Endothelial cell of umbilical vein (primary cell): Measurements from ENCODE around the gene SRP19.

Experiments used
- CTCF ChIP-seq, 2 donors: IDR thresholded peaks; 1 replicate in 1 of 2; 2 replicates in 1 of 2; pipeline ENCODE4 v1.5.1; 2011; ENCODE audit warnings: low read length in 2 of 2, mild to moderate bottlenecking in 2 of 2, moderate library complexity in 2 of 2, control low read depth in 1 of 2, inconsistent platforms in 1 of 2, low read depth in 1 of 2; ENCODE audit not compliant: insufficient read depth in 1 of 2; ENCODE audit errors: extremely low read depth in 1 of 2
- FOS ChIP-seq: IDR thresholded peaks from 2 replicates; pipeline ENCODE4 v1.6.1; 2011; ENCODE audit warnings: mild to moderate bottlenecking, low read length, moderate library complexity, borderline replicate concordance; ENCODE audit not compliant: insufficient read depth
- JUN ChIP-seq: IDR thresholded peaks from 2 replicates; pipeline ENCODE4 v1.6.1; 2011; ENCODE audit warnings: borderline replicate concordance, low read depth; ENCODE audit not compliant: insufficient read length, insufficient read depth
- POLR2A ChIP-seq: IDR thresholded peaks from 2 replicates; pipeline ENCODE4 v1.6.1; 2012; ENCODE audit warnings: low read depth, mild to moderate bottlenecking, control low read depth, low read length
- POLR2AphosphoS5 ChIP-seq: IDR thresholded peaks from 2 replicates; pipeline ENCODE4 v1.6.1; 2012; ENCODE audit warnings: low read depth, mild to moderate bottlenecking, control low read depth, low read length, moderate library complexity; ENCODE audit not compliant: insufficient read depth
- TF ChIP-seq, protein P1 (sequence below): IDR thresholded peaks from 2 replicates; pipeline ENCODE4 v1.6.1; 2011; ENCODE audit not compliant: insufficient read depth, insufficient read length

DNA sequence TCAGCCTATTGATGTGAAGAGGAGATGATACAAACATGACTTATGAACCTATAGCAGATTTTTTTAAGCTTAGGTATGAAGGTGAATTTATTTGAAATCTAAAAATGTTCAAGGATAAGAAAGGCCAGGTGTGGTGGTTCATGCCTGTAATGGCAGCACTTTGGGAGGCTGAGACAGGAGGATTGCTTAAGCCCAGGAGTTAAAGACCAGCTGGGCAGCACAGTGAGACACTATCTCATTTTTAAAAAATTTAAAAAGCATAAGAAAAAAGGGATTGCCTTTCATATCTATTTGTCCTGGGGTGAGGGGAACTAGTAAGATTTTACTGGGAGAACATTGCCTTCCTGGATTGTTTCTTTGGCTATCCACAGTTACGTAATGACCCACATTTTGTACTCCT lies 40.8 kb upstream of the SRP19 start:
- TF ChIP-seq CTCF (IDR thresholded peaks at IDR 0.05; ENCODE audit: extremely low read depth in 1 of 2, insufficient read depth in 1 of 2, low read depth in 1 of 2, low read length in 2 of 2) (no peak), POLR2AphosphoS5 (no peak), FOS (no peak), POLR2A (no peak), JUN (no peak)
- TF ChIP-seq, protein P1, sequence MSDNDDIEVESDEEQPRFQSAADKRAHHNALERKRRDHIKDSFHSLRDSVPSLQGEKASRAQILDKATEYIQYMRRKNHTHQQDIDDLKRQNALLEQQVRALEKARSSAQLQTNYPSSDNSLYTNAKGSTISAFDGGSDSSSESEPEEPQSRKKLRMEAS, result no peak
